ENCODE data around the gene CTNNA1.

DNA sequence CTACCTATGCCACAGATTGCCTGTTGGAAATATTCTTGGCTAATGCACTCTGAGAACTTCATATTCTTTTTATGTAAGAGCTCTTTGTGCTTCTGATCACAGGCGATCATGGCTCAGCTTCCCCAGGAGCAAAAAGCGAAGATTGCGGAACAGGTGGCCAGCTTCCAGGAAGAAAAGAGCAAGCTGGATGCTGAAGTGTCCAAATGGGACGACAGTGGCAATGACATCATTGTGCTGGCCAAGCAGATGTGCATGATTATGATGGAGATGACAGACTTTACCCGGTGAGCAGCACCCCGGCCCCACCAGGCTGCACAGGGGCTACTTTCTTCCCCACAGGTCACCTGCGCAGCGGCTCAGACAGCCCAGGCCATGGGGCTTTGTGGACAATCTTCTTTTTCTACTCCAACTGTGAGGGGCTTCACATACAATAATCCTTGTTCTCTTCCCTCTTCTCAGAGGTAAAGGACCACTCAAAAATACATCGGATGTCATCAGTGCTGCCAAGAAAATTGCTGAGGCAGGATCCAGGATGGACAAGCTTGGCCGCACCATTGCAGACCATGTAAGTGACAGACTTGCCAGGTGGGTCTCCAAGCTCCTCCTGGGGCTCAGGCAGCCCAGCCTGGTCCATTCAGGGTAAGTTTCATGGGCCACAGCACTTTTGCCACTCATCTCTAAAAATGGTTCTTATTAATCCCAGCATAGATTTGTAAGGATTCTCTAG lies 177.3 kb downstream of the CTNNA1 start:
- no peak for TF ChIP-seq EZH2 (IDR thresholded peaks at IDR 0.05; ENCODE audit: insufficient read depth, low read length)
- no peak for TF ChIP-seq CTCF (IDR thresholded peaks at IDR 0.05; ENCODE audit: insufficient read depth, low read depth, low read length)

Data from astrocyte (in vitro differentiated cells and primary cell).